DMS114 treated with DMSO at 0.1 percent for 48 hours (cell line): ENCODE results near the gene MAP1LC3B2.
A peak's percentile ranks its signal among the peaks of the same experiment; 100 is the strongest.

Source experiments
- DNase-seq: peaks from one replicate; lab custom pipeline; 2025; ENCODE audit not compliant: unreplicated experiment; lab: John Stamatoyannopoulos, UW

MAP1LC3B2 gene

DNA sequence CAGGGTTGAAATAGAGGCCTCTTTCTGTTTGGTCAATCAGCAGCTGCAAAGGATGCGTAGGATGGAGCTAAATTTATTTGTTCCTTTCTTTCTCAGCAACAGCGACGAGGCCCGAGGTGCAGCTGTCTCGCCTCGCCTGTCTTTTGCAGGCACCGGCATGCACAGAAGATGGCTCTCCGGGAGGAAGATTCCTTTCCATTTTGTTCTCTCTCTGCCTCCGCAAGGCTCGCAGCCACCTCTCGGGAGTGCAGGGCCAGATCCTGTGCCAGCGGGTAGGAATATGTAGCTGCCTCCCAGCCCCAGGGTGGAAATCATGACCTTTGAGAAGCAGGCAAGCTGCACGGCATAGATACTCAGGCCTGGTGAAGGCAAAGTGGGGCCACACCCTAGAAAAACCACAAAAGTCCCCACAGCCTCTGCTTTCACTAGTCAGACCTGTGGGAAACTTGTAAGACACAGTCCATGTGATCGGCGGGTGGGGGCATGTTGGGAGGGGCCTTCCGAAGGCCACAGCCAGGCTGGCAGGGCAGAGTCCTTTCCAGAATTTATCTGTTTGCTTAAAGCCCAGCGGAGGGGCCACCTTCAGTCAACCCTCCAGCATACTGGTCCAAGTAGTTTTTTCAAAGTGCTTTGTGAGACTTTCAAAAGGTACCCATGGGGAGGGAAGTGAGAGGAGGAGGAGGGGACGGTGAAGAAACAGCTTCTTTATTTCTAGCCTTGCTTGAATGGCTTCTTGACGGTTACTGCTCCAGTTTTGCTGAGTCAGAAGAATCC is at the start of gene MAP1LC3B2:
TSS of gene MAP1LC3B2 (plus strand) at position 220 of the 774 bp plus-strand sequence. CDS start 16,562 bp downstream, outside the sequence.
- DNase-seq = no peak

DNA sequence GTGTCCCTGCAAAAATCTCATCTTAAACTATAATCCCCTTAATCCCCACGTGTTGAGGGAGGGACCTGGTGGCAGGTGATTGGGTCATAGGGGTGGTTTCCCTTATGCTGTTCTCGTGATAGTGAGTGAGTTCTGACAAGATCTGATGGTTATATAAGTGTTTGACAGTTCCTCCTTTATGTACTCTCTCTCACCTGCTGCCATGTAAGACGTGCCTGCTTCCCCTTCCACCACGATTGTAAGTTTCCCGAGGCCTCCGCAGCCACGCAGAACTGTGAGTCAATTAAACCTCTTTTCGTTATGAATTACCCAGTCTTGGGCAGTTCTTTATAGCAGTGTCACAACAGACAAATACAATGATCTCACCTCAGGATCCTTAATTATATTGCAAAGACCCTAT is 45.2 kb upstream of the MAP1LC3B2 start:
- no peak for DNase-seq

GRCh38 chr12:116515684-116516083 is 43.5 kb upstream of the MAP1LC3B2 start:
- no peak for DNase-seq

- no peak for DNase-seq
Measured at GRCh38 chr12:116516657-116517056, 42.5 kb upstream of the MAP1LC3B2 start.

GRCh38 chr12:116517431-116518045 is 41.6 kb upstream of the MAP1LC3B2 start:
- DNase-seq = no peak

DNA sequence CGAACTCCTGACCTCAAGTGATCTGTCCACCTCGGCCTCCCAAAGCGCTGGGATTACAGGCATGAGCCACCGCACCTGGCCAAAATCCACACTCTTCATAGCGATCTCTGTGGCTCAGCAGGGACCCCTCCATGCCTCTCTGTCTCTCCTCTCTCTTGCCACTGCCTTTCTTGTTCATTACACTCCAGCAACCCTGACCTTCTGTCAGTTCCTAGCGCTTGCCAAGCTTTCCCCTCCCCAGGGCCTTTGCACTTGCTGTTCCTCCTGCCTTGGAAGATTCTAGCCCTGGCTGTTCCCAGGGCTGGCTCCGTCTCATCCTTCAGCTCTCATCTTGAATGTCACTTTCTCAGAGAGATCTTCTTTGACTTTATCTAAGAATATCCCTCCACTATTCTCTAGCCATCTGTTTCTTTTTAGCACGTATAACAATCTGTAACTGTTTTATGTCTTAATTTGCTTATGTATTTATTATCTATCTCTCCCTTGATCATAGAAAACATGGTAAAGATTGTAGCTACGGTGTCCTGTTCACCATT is 38.9 kb upstream of the MAP1LC3B2 start:
- no peak for DNase-seq

GRCh38 chr12:116520801-116521471 is 38.2 kb upstream of the MAP1LC3B2 start:
- DNase-seq = no peak

- no peak for DNase-seq
Measured at GRCh38 chr12:116524311-116524710, 34.9 kb upstream of the MAP1LC3B2 start.

GRCh38 chr12:116524964-116525379 is 34.2 kb upstream of the MAP1LC3B2 start:
- DNase-seq = no peak

DNA sequence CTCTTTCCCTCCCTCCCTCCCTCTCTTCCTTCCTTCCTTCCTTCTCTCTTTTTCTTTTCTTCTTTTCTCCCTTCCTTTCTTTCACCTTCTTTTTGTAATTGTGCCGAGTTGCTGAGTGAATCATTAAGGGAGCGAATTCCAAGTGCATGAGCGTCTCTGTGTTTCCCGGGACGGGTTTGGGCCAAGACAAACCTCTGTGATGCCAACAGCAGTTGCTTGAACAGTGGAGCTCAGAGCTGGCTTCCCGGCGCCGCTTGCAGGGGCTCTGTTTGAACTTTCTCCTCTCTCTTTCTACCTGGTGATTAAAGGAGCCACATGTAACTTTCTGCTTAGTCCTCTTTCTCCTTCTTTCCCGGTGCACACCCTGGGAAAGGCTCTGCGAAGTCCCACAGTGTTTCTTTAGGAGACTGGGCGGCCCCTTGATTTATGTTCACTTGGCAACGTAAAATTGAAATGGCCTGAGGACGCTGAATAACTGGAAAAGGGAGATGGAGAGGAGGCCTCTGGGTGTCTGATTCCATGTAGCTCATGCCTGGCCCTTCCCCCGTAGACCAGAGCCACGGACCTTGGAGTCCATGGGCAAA is 33.7 kb upstream of the MAP1LC3B2 start:
- DNase-seq = no peak

DNA sequence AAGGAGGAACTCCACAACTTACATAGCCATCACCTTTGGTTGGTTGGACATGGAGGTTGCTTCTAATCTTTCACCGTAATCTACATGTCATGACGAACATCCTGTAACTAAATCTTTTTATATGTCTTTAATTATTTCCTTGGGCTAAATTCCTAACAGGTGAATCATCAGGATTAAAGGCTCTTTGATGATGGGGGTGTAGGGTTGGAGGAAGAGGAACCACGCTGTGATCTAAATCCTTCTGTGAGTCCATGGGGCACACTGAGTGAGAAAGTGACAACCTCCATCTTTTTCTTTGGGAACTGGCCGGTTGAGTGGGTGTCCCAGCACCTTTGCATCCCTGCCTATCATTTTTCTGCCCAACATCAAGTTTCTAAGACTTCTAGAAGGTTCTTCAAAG is 31.1 kb upstream of the MAP1LC3B2 start:
- no peak for DNase-seq

DNA sequence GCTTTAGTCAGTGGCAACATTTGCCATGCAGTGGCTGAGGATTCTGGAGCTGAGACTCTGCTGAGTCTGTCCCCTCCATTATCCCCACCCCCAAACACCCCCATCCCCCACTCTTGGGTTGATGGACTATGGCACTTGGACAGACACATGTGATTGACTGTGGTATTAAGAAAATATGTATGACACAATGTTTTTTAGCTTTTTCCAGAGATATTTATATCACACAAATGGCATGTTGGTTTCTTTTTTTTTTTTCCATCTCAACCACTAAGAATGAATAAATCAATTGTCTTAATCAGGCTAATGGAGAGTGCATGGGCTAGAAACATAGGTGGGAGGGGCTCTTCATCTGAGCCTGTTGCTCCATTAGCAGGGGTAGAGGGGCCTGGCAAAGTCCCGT is 30.7 kb upstream of the MAP1LC3B2 start:
- DNase-seq = no peak

DNA sequence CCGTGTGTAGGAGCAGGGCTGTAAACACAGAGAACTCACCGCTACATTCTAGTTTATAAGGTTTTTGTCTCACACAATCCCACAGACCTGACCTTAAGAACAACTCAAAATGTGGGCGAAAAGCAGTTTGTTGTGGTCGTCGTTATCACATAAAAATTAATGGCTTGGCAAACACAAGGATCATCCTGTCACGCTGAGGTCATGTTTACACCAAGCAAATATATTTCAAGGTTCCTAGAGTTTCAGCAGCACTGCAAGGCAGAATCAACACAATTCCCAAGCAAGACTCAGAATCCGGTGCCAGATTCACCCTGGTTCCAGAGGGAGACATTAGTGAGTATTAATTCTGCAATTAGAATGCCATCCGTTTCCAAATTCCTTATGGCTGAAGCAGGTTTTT is 30.1 kb upstream of the MAP1LC3B2 start:
- no peak for DNase-seq

DNA sequence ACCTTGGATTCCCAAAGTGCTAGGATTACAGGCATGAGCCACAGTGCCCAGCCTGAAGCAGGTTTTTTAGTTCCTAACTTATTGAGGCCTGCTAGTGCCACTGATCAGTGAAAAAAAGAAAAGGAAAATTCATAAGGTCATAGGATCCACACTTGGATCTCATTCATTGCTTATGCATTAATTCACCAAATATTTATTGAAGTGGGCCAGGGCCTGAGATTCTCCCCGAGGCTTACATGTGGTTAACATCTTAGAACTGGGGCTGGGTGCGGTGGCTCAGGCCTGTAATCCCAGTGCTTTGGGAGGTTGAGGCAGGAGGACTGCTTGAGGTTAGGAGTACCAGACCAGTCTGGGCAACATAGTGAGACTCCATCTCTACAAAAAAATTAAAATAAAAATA is 29.5 kb upstream of the MAP1LC3B2 start:
- DNase-seq = no peak

GRCh38 chr12:116532428-116532827 is 26.8 kb upstream of the MAP1LC3B2 start:
- DNase-seq = no peak

DNA sequence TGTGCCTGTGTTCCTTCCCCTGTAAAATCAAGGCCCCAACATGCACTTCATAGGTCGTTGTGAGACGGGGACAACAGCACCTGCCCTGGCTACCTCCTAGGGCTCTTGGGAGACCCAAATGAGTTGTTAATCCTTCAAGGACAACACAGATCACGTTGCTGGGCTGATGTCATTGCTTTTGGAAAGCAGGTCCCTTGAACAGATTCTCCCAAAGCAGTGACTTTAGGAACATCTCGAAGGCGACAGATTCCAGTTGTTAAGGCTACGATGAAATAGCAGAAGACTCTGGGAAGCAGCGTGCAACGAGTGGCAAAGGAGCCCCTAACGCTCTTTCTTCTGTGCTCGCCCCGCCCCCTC is 26.2 kb upstream of the MAP1LC3B2 start:
- no peak for DNase-seq

- DNase-seq = peak; percentile 81
Measured at GRCh38 chr12:116533343-116534251, 25.6 kb upstream of the MAP1LC3B2 start.

DNA sequence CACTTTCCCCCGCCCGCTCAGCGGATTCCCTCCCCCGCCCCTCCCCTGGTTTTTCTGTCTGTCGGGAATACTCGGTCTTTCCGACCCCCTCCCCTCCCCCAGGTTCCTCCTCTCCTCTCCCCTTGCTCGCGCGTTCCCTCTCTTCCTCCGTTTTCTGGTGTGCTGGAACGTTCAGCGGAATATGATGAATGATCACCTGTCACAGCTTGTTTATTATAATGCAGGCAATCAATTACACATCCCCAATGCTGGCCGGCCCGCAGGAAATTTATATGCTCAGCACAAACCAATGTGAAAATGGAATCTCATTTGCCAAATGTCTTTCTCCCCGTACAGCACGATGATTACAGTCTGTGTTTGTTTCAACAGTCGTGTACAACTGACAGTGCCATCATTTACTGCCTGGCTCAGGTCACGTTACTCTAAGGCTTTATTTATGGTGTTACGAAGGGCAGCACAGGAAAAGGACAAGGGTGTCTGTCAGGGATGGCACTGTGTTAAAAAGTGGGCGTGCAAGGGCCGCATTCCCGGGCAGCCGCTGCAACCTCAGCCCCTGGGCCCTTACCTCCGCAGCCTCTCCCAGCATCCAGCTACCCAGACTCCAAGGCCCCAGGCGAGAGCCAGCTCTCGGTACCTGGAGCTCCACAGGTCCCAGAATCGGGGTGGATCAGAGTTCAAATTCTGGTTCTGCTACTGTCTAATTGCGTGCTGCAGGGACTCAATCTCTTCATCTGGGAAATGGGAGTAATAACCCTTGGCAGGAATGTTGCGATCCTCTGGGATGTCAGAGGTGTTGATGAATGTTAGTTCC is 24.7 kb upstream of the MAP1LC3B2 start:
- DNase-seq = no peak

DNA sequence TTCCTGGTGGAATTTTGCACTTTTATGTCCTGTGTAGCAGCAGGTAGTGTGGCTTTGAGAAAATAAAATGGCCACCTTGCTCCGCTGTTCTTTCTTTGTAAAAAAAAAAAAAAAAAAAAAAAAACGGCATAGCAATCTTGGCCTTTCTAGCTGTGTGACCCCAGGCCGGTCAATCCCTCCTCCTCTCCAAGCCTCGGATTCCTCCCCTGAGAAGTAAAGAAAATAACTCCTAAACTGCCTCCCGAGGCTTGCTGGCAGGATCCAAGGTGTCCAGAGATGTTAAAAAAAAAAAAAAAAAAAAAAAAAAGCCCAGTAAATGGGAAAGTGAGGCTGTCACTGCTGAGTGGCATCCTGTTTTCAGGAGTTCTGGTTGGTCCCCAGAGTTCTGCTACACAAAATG is 23.9 kb upstream of the MAP1LC3B2 start:
- no peak for DNase-seq
